NCI-H187 (cell line): ENCODE results near the gene EXOC6B.

ENCODE experiments used
- DNase-seq, 2 experiments: peaks; one replicate each; lab custom pipeline; 2025; lab: John Stamatoyannopoulos, UW

EXOC6B gene

DNA sequence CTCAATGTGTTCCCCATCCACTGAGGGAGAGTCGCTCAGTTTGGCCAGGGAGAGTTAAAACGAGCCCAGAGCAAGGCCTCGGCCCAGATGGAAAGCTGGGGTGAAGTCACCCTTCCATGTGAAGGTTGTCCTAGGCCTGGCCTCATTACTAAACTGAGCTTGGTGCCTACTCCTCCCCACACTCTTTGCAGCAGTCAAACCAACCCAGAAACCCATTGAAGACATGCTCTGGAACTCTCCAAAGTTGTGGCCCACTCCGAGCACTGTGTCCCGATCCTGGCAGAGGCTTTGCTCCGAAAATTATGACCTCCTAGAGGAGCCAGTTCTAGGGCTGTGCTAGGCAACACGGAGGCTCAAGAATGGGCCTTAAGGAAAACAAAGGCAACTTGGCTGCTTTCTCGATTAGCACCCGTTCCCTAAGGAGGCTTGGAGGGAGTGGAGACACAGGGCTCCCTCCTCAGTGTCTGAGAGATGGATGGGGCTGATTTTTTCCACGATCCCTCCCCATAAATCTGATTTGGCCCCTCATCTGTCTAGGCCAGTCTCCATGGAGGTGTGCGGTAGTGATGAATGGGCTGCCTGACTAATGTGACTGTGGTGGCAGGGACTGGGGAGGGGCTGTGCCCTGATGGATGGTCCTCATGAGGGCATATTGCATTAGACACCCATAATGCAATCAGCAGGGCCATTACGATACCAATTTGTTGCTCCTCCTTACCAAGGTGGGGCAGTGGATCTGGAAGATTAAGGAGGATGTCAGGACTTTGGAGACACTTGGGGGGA is 666.4 kb downstream of the EXOC6B start:
- no peak for DNase-seq

DNA sequence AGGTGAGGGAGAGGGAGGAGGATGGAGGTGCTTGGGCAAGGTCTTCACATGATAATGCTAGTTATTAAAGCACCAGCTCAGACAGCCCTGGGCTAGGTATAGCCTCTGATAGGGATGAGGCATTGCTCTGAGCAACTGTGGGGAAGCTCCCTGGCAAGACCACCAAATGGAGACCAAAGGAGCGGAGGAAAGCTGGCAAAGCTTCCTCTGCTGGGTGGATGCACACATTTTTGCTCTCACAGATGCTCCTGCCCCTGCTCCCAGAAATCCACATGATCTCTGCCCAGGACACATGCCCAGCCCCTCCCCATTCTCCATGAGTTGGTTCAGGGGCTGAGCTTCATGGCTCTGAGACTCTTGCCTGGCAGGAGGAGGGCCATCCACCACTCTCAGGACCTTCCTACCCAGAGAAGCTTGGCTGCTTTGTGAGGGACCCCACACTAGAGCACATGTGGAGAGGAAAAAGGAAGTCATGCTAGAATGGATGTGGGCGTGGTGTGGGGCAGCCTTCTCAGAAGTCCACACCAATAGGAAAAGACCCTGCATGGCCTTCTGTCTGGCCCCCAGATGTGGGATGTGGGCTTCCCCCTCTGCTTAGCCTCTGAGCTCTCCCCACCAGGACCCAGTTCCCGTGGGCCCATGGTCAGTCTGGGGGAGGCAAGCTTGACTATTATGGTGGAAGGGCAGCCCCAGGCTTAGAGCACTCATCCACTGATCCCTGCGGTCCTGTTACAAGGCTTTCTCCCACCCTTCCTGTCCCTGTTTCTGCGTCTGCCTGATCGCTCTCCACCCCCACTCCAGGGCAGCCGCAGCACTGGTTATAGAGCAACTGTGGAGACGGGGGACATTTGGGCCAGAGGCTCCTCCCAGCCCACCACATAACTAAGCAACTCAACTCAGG is 667.7 kb downstream of the EXOC6B start:
- DNase-seq, result no peak

DNA sequence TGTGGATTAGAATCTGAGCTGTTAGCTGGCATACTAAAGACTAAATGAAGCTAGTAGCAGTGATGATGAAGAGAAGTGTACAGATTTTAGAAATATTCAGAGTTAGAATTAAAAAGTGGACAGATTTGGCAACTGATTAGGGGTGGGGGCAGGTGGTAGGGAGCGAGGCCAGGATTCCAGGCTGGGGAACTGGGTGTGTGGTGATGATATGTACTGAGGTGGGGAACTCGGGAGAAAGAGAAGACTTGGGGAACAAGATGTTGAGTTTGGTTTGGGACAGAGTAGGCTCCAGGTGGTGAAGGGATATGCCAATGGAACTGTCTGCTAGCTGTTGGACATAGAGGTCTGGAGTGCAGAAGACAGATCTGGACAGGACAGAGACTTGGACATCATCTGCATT is 669.0 kb downstream of the EXOC6B start:
- no peak for DNase-seq

DNA sequence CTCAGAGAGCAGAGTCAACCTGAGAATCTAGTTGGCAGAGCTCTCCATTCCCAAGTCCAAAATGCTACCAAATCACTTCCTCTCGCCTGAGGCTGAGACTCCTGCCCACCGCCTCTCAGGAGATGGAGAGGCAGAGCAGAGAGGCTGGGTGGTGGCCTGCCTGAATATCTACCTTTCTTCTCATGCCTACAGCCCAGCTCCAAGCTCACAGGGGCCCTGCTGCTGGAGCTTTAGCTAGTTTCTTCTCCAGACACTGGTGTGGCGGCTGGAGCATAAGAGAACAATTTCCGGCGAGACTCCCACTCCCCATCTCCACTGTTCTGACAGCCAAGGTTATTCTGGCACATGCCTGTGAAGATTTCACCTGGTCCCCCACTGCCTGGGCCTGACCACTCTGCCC is 670.1 kb downstream of the EXOC6B start:
- no peak for DNase-seq

DNA sequence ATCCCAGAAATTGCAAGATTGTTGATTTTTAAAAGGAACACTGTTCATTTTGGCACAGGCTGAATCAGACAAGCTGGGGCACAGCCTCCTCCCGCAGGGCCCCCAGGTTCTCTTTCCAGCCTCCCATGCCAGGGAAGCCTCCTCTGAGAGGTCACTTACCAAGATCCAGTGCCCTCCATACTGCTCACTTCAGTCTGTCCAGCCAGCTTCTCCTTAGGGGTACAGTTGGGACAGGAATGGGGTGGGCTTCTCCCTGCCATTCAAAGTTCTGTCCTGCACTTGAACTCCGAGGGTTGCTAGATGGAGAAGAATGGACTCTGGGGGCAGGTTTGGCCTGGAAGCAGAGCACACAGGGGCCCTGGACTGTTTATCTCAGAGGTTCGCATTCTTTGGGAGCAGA is 670.7 kb downstream of the EXOC6B start:
- no peak for DNase-seq

DNA sequence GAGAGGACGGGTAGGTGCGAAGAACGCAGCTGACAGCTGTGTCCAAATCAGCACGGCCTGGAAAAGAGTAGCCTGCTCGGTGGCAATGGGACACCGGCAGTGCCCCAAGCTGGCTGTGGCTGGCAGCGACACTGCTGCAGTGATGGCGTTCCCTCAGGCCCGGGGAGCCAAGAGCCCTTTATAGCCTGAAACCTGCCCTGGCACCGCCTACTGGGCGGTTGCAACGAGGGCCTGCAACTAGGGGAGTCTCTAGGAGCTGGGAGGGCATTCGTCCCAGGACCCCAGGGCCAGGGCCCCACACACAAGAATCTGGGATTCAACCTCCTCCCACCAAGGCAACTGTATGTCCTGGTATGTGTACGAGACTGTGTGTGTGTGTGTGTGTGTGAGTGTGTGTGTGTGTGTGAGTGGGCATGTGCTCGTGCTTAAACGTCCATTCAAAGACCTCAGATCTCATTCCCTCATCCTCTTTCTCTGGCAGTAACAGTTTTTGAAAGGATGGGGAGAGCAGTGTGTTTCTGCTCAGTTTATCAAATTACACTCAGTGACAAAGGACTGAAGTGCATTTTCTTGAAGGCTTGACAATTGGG is 671.4 kb downstream of the EXOC6B start:
- DNase-seq, result no peak

DNA sequence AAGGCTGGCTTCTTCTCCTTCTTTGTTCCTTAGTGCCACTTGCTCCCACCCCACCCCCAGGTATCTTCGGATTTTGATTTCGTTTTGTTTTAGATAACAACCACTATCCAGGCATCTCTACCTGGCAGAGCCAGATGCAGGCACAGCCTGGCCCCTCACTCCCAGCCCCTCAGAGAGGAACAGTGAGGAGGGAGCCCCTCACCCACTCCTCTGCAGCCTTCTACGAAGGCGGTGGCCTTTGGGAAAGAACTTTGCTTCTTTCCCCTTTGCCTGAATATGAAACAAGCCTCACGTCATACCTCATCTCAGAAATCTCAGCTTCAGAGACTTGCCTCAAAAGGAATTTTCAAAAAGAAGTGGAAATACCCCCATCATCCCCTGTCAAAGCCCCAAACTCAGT is 671.9 kb downstream of the EXOC6B start:
- DNase-seq, result no peak

DNA sequence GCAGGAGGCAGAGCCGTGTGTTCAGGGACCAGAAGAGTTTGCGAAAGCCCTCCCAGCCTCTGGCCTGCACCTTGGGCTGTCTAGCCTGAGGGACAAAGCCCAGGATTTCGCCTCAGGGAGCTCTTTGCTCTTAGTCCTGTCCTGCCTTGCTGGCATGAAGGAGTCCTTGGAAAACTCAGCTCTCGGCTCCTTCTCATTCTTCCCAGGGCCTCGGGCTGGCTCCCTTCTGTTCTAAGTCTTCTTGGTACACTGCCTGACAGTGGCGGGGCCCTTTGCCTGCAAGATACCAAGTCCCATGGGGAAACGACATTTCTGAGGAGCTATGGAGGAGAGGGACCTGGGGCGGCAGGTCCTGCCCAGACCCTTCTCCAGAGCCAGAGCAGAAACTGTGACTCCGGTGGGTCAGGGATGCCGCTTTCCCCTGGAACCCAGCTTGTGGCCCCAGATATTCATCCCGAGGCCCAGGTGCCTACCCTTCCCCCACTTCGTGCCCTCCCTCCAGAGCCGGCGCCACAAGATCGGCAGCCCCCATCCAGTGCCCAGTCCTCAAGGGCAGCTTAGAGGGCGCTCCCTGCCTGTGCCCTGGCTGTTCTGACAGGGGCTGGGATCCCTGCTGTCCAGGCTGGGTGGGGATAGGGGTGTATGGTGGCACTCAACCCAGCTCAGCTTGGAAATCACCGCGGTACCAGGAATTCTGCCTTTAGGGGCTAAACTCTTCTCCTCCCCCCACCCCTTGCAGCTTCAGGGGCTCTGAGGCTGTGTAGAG is 672.6 kb downstream of the EXOC6B start:
- DNase-seq, result no peak

DNA sequence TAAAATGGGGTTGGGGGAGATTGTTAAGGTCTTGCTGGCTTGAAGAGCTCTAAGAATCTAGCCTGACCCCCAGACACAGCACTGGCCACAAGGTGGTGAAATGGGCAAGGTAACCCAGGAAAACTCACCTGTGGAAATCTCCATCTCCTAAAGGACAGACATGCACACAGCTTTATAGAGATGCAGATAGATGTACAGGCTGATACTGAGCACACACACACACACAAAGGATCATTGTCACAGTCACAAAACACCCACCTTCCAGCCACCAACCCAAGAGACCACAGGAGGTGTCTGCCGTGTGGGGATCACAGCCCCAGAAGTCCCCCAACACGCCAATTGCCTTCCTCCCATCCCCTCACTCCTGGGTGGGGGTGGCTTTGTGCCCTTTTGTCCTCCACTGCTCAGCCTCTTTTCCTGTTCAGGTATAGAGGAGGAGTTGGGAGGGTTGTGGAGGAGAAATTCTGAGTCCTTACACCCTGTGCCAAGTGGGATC is 674.9 kb downstream of the EXOC6B start:
- no peak for DNase-seq

DNA sequence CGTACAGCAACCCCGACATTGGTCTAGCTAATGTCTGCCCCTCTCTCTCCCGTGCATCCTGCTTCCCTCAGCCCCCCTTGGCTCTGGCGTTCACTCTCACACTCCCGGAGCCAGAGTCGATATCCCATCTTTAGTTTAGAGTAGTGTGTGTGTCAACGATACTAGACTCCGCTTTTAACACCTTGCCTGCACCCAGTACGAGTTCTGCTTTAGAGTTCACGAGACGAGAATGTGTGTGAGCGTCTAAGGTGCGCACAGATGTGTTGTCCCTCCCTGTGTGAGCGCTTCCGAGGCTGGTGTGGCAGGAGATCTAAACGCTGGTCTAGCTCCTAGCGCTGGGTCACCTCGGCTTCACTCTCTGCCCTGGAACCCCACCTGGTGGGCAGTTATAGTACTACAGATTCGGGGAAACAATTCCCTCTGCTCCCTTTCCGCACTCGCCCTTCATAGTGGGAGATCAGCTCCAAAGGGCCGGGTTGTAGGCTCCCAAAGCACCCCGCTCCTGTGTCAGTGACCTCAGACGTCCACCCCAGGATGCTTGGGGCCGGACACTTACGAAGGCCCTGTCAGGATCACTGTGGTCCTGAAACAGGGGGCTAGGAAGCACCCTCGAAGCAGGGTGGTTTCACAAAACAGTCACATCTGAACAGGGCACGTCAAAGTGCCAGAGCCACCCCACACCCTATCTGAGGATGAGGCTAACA is 675.5 kb downstream of the EXOC6B start:
- peak; percentile 23 to 48 for DNase-seq

DNA sequence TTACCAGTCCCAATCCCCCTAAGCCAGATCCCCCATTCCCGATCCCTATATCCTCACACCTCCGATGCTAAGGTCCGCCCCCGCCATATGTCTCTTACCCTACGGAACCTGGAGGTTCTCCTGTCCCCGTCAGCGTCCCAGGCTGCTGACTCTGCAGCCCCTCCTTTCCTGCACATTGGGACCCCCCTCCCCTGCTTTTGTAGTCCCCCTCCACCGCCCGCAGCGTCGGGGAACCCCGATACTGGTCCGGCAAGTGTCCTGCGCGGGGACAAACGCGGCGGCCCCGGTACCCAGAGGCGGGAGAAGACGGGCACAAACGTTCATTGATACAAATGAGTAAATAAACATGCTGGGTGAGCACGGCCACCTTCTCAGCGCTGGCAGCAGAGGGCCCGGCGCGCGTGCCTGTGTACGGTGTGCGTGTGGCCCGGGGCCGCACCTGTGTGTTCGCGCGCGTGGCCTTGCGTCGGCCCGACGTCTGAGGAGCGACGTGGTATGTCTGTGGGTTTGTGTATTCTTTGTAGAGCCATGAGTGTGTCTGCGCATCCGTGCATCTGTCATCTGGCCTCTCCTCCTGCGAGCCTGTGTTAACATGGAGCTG is 676.2 kb downstream of the EXOC6B start:
- DNase-seq, result no peak

DNA sequence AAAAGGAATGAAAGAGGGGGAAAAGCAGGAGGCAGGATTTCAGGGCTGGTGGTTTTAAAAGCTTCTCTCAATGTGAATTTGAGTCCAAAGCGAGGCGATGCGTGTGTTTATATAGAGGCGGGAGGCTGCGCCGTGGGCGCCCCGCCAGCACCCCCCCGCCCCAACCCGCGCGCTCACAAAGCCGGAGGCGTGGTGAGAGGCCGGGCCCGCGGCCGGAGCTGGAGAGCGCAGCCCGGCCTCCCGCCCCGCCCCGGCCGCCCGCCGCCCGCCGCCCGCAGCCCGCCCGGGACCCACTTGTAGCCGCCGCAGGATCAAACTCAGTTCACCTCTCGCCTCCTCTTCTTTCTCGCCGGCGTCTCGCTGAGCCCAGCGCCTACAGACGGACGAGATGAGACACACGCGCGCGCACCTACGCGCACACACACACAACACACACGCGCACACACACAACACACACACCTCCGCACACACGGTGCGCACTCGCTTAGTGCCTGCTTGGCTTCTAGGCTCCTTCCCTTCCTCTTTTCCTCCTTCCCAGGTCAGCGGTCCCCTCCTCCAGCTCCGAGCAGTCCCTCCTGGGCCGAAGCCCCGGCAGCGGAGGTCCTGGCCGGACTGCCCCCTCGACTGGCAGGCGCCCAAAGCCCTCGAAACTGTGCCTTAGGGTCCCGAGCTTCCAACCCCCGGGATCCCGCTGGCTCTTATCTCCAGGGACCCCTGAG is 676.8 kb downstream of the EXOC6B start:
- DNase-seq, result no peak

DNA sequence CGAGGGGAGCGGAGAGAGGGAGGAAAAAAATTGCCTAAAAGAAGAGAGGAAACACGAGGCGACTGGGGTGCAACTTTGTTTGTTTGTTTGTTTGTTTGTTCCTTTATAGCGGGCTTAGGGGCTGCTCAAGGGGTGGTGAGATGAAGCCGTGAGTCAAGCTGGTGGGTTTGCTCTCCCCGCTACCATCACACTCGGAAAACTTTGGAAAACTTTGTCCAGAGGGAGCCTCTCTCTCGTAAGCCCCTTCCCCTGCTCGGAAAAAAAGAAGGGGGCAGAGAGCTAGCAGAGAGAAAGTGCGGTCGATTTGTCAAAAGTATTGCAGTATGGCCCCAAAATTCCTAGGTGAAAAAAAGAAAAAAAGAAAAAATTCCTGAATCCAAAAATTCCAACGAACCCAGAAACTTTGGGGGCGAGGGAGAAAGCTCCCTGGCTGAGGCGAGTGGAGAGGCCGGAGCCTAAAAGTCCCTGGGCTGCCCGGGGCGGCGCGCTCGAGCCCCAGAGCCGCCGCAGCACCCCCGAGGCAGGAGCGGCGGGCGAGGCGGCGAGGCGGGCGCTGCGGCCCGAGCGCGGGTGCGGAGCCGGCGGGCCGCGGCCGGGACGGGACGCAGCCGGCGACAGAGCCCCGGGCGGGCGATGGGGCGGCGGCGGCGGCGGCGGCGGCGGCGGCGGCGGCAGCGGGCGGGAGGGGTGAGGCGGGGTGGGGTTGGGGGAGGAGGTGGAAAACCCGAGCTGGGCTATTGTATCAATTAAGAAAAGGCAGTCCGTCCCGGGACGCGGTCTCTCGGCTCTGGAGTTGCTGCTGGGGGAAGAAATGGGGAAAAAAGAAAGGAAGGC is 677.6 kb downstream of the EXOC6B start:
- DNase-seq, result no peak

DNA sequence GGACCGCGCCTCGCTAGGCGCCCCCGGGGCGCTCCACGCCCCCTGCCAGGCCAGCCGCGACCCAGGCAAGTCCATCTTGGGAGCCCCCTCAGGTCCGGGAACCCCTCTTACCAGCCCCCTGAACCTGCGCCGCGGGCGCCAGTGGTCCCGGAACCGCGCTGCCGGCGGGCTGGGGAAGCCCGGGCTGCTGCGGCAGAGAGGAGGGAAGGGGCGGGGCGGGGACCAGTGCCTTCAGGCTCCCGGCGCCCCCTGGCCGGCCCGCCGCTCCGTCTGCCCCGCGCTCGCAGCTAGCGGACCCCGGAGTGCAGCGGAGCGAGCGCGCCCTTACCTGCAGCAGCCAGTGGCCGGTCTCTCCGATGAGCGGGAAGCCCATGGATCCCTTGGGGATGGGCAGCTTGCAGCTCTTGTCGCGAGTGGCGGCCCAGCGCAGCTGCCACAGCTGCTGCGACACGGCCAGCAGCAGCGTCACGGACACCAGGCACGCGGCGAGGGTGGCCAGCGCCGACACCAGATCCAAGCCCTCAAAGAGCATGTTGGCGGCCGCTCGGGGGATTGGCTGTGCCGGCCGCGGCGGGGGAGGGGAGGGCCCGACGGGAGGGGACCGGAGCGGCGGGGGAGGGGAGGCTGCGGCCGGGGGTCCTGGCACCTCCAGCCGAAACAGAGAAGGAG is 678.4 kb downstream of the EXOC6B start, which contains the start of gene CYP26B1:
Gene CYP26B1, minus strand, starts transcription at position 560 of the 669 bp plus-strand sequence. Its CDS starts 28 bp downstream, at position 532.
- no peak for DNase-seq

DNA sequence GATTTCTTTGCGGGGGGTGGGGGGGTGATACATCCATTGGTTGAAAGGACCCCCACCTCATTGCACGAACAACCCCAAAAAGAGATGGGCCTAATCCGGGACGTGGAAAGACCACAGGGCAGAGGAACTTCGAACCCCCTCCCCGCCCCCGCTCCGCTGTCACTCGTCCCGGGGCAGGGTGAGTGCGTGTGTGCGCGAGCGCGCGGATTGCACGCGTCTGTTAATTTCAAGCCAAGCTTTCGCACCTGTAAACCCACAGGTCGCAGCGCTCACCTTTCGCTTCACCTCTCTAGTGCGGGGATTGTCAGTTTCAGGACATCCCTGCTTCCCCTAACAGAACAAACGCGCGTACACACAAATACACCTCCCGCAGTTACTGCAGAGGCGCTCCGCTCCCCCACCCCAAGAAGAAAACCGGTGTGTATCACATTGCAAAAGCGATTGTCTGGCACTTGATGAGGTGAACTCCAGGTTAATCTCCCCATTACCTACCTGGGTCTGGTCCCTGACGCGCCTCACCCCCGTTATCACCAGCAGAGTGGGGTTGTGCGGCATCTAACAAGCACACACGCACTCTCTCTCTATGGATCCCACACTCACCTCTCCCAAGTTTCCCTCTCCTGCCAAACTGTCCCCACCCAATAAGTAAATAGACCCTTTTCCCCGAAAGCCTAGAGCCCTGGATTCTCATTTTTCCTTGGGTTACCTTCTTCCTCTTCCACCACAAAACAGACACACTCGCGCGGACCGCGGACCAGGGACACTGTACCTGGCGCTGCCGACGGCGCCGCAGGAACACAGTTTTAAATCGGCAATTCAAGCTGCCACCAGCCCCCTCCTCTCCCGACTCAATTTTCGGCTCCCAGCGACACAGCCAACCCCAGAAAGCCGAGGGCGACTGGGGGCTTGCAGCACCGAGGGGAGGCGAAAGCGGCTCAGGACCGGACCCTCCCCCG is 679.2 kb downstream of the EXOC6B start:
- no peak for DNase-seq

DNA sequence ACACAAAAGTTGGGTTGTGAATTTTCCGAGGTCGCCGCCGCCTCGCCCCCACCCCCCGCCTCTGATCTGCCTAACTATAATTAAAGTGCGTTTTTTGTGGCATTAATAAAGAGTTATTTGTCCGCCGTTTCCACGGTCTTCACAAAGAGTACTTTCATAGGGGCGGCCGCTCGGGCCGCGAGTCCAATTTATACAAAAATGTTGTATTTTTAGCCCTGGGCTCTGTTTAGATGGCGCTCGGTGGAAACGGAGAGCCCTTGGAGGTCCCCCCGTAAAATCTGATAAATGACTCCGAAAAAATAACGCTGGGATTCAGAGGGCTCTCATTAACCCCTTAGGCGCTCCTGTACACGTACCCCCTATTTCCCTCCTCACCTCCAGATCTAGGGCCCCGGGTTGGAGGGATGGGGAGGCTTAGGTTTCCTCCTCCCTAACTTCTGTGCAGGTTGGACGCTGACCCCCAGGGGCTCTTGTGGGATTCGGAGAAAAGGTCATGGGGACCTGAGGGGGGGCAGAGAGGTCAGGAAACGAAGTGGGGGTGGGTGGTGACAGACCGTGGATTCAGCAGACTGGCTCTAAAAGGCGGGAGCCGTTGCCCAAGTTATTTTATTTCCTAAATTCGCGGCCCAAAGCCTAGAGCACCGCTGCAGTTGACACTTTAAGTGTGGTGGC is 680.0 kb downstream of the EXOC6B start:
- DNase-seq, result no peak

DNA sequence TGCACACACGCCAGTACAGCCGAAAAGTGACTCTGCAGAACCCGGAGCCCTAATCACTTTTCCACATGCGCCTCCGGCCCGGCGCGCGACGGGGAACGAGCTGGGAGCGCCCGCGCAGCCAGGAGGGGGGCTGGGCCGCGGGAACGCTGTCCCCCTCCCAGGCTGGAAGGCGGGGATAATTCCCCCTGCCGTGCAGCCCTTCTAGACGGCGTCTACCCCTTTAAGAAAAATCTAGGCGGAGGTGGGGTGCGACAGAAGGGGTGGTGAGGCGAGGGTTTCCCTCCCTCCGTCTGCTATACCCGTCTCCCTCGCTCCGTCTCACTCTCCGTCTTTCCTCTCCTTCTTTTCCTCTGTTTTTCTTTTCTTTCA is 680.6 kb downstream of the EXOC6B start:
- DNase-seq, result no peak
